Hematopoietic multipotent progenitor cell (in vitro differentiated cells): Measurements from ENCODE around the gene COG7. TPM values are rescaled to one million over a fixed set of nuclear protein-coding genes. Genes with fewer than 3 reads are reported as not detected.
"Not testable (repeated sequence)": the region's sequence is repeated elsewhere in the genome, so short reads cannot be mapped to it uniquely, and the experiment has no call there.

Source experiments
- DNase-seq, 3 donors: peaks; one replicate each; pipeline ENCODE4 v3.0.0-alpha.2; 2011 to 2015; ENCODE audit warnings: low read depth in 2 of 3, low spot score in 2 of 3
- total RNA-seq: library from RNA; depleted of rRNA; stranded (reverse); fragments of >200 nt; gene quantifications from one replicate; pipeline ENCODE4 v1.2.3, GENCODE V29; 2012

The COG7 gene
- total RNA-seq, 1 donor: 28.0 TPM

DNA sequence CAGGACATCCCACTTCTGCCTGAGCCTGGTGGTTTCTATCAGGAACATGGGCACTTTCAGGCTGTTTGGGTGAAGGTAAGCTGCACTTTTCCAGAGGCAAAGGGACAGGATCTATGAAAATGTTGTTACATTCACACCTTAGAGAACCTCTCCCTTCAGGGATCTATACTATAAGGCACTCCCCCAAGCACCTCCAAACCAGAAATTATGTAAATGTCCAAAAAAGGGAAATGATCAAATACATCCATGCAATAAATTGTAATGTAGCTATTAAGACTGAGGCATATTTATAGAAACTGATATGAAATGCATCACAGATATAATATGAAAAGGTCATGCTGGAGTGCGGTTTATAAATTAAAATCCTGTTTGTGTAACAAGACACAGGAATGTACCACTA lies 23.3 kb upstream of the COG7 start:
- no peak for DNase-seq

DNA sequence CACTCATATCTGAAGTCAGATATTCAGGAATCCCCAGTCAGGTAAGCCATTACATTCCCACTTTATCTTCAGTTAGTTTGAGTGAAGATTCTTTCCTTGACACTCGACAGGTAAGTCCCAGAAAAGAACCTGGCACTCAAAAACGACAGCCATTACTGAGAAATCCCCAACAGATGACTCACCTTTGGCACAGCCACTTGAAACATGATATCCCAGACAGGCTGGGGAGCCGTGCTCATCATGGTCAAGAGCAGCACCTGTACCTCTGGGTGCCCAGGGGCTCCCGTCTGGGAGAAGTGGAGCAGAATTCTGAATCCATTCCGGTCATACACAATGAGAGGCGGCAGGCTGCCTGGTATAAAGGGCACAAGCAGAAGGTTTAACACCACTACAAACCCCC lies 16.8 kb upstream of the COG7 start:
- no peak for DNase-seq

DNA sequence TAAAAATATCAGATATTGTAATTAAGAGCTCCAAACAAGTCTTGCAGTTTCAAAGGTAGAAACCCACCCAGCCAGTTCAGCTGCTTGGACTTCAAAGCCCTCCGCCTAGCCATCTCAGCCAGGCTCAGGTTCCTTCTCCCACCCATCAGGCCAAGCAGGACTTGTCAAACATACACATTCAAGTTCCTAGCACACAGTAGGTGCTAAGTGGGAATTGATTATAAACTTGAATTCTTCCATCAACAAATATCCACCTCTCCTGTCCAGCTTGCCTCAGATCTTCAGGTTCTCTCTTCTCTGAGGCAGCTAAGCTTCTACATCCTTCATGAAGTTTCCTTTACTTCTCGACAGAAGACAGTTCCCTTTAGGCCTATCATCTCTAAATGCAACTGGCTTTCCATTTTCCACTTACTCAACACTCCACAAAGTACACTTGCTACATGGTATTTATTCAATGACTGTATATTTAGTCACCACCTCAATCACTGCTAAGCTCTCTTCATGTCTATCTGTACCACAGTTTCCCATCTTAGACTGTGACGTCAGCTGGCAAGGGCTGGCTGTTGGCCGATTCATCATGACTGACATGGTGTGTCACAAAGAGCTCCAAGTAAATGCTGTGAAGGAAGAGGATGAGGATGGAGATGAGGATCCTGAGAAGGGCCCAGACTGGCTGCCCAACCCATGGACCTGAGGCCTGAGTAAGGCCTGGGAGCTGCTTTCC lies 13.3 kb upstream of the COG7 start:
- DNase-seq: no peak

DNA sequence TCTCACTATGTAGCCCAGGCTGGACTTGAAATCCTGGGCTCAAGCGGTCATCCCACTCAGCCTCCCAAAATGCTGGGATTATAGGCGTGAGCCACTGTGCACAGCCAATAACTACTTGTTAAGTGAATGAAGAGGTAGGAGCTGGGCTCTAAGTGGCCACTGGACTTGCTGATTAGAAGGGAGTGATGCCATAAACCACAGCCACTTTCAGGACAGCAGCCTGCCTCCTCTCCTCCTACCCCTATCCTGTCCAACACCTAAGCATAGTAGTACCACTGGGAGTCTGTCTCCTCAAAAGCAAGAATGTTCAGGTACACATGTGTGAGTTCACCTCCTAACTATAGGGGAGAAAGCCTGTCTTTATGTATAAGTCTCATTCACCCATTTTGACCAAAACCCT lies 12.2 kb upstream of the COG7 start:
- no peak for DNase-seq

DNA sequence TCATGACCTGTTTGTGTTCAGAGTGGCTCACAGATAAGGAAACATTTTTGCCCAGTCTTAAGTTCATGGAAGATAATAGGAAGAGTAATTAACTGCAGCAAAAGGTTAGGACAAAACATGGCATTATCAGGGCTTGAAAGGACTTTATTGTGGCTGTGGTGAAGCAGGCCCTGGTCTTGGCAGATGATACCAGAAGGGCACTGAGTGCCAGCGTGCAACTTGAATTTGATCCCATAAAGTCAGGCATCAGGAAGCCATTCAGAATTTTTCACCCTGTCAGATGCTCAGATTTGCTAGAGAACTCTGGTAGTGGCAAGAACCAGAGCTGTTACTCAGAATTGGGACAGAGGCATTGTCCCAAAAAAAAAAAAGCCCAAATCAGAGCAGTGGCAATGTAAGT lies 11.2 kb upstream of the COG7 start:
- no peak for DNase-seq

DNA sequence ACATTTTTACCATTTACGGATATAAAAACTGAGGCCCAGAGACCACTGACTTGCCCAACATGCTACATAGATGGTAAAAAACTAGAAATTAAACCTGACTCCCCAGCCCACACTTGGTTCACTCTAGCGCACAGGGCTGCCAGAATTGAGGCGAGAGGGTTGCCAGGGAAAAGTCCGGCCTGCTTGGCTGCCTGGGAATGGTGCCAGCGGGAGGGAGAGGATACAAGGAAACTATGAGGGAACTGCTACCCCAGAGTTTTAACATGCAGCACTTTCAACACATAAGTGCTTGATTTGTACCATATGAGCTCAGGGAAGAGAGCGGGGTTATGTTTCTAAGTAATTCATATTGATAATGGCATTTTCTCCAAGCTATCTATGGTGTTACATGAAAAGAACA lies 10.0 kb upstream of the COG7 start:
- DNase-seq: not testable (repeated sequence)

DNA sequence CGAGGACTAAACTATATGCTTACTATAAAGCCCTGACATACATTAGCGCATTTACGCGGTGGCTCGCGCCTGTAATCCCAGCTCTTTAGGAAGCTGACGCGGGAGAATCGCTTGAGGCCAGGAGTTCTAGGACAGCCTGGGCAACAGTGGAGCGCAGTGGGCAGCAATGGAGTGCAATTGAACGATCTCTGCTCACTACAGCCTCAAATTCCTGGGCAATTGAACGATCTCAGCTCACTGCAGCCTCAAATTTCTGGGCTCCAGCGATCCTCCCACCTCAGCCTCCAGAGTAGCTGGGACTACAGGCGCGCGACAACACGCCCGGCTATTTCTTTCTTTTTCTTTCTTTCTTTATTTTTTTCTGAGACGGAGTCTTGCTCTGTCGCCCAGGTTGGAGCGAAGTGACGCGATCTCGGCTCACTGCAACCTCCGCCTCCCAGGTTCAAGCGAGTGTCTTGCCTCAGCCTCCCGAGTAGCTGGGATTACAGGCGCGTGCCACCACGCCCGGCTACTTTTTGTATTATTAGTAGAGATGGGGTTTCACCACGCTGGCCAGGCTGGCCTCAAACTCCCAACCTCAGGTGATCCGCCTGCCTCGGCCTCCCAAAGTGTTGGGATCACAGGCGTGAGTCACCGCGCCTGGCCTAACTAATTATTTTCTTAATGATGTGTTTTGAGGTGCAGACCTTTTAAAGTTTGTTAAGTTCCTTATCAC lies 506 bp upstream of the COG7 start:
- DNase-seq: no peak

DNA sequence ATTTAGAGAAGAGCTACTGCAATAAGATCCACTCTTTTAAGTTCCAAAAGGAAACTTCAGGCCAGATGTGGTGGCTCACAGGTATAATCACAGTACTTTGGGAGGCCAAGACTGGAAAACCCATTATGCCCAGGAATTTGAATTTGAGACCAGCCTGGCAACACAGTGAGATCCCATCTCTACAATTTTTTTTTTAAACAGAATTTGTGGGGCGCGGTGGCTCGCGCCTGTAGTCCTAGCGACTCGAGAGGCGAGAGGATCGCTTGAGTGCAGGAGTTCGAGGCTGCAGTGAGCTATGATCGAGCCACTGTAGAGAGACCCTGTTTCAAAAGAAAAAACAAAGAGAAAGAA lies 793 bp downstream of the COG7 start:
- DNase-seq: no peak

DNA sequence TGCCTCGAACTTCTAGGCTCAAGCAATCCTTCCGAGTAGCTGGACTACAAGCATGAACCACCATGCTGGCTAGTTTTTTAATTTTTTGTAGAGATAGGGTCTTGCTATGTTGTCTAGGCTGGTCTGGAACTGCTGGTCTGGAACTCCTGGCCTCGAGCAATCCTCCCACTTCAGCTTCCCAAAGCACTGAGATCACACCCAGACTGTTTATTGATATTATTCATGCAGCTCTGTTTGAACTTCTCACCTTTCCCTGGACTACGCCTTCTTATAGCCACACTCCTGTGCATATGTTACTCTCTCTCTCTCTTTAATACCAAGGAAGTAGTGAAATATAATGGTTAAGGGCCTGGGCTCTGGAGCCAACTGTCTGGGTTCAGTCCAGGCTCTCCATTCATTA lies 4.6 kb downstream of the COG7 start:
- DNase-seq: no peak

DNA sequence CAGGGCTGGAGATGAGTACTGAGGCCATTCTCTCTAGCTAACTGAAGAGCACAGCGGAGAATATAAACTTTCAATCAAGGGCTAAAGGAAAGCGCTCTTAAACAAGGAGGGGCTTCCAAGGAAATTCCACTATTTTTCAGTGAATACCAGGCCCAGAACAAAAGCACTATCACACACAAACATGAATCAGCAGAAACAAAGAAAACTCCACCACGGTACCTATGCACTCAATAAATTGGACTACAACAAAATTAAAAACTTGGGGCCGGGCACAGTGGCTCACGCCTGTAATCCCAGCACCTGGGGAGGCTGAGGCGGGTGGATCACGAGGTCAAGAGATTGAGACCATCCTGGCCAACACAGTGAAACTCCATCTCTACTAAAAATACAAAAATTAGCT lies 15.4 kb downstream of the COG7 start:
- DNase-seq: not testable (repeated sequence)

DNA sequence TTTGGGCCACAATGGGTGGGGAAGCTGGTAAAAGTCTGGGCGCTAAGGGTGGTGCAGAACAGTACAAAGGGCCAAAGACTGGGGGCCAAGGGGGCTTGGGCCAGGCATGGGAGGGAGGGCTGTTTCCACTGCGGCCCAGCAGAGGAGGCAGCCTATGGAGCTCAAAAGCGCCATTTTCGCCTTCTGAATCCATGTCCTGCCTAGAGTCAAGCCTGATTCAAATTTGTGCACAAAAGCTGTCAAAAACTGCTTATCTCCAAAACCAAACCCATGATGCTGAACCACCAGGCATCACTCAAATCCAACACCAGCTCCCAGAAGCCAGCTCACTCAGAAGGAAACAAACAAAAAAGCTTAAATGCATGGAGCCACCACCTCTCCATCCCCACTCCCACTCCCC lies 16.0 kb downstream of the COG7 start:
- no peak for DNase-seq

DNA sequence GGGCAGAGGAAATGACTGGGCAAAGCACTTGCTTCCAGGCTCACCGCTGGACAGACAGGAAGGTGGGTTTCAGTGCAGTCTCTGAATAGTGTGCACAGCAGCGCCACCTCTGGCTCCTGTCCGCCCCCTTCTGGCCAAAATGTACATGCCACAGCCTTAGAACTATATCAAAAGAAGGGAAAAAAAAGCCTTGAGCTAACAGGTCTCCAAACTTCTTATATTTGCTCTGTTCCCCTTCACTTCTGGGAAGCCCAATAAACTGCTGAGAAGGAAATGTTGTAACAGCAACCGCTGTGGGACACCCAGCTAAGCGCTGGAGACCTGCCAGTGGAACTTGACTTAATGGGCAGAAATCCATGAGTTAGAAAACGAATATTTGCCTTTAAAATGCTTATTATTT lies 17.5 kb downstream of the COG7 start:
- DNase-seq: peak; percentile 24 to 75 (median 74)

DNA sequence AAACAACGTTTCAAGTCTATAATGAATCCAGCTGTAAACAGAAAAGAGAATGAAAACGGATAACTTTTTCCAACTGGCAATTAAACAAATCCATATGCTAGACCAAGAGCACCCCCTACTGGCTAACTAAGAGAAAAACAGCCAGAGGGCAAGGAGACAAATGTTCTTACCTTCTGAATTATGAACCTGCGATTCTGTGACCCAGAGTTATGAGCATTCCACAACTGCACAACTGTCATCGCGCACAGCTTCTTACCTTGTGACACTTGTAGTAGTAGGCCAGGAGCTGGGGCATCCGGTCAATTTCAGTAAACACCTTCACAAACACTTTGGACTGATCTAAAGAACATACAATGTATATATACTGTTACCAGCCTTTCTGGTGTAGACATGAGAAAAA lies 18.6 kb downstream of the COG7 start:
- DNase-seq: peak; percentile 33 to 85 (median 51)

DNA sequence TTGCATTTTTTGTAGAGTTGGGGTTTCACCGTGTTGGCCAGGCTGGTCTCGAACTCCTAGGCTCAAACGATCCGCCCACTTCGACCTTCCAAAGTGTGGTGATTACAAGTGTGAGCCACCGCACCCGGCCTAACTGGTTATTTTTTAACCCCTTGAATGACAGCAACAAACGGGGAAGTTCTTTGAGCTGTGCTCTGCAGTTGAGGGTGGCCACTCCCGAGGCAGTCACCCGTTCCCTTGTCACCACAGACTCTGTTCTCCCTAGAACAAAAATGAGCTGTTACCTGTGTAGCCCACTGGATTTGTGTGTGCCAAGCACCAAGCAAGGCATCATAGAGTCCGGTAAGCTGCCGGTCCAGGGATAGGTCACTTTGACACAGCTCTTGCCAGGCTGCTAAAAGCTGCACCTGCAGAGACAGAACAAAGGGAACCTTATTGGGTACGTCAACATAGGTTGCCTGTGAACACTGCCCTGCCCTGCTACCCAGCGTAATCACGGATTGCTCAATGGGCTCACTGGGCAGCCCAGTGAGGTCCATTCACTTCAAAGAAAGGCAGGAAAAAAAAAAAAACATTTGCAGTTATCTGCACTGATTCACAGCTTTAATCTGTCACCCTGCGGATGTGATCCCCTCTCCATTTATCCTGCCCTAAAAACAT lies 19.6 kb downstream of the COG7 start:
- DNase-seq: no peak

DNA sequence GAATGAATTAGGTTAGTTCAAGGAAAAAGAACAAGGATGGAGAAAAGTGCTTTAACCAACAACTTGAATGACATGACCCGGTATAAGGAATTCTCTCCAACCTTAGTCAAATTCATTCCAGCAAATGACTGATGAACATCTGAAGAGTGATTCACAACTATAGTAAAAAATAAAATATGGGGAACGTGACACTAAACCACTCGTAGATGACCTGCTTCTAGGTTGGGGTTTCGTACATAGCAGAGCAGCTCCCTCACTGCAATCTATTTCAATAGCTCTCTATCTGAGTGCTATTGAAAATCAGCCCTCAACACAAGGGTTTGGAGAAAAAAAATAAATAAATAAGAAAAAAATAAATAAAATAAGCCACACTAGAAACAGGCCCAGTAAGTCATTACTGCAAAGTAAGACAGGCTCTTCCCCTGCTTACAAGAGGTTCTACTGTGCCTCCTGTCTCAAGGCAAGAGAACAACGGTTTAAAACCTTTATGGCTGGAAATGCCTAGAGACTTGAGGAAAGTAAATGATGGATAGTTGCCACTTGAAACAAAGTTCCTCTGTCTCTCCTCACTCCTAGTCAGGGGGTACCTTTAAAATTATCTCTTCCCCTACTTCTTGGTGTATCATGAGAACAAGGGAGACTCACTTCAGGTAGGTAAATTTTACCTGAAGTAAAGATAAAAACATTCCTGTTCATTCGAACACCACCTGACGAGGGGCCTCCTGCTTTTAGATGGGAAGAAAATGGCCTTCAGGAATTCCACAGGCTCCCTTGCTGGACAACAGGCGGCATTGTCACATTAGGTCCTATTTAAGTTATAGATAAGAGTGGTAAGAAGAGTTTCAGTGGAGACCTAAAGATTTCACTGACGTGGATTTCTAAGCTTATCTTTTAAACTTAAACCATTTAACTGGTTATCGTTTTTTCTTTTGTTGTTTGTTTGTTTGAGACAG lies 20.5 kb downstream of the COG7 start:
- DNase-seq: no peak

DNA sequence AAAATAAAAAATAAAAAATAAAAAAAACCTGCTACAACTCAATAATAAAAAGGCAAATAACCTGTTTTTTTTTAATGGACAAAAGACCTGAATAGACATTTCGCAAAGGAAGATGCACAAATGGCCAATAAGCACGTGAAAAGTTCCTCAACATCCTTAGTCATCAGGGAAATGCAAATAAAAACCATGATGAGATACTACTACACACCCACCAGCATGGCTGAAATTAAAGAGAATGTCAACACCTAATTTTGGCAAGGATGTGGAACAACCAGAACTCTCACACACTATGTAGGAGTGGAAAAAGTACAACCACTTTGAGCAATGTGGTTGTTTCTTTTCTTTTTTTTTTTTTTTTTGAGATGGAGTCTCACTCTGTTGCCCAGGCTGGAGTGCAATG lies 24.6 kb downstream of the COG7 start:
- no peak for DNase-seq

DNA sequence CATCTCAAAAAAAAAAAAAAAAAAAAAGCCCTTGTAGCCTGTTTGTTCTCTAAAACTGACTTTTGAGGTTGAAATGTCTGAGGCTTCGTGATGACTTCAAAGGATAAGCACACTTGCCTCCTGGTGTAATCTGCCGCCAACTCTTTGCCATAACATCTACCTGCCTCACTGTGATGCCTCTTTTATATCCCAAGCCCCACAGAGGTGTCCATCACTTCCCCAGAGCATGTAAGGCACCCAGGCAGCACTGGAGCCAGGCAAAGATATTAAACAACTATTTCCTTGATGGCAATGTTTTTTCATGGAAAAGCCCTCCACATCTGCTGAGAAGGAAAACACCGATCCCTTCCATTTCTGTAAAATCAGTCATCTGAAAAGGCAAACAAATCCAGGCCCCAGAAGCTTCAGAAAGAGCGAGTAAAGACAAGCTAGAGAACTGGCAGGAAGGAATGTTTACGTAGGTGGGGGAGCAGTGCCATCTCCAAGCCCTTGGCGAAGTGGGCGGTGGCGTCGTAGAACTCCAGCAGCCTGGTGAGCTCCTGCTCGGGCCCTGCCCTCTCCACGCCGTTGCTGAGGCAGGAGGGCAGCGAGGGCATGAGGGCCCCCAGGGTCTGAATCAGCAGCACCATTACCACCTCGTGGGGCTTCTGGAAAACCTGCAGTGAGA lies 28.6 kb downstream of the COG7 start:
- DNase-seq: no peak

DNA sequence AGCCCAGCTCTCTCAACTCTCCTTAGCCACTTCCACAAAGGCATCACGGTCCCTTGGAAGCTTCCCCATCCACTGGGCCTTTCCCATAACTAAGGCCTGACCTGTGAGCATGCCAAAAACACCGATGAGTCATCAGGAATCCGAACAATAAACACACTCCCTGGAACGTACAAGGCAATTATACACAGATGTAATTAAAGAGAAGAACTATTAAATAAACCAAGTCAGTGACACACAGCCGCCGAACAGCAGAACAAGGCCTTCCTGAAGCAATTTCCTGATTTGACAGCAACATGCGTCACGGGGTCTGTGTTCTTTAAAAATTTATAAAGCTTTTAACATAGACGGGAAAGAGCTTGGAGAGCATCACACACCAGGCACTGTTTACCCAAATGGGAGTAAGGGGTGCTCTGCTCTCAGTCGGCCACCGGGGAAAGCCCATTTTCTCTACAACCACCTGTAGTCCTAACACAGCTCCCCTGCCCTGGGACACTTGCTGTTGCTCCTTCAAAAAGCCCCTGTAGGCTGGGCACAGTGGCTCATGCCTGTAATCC lies 29.4 kb downstream of the COG7 start:
- no peak for DNase-seq

DNA sequence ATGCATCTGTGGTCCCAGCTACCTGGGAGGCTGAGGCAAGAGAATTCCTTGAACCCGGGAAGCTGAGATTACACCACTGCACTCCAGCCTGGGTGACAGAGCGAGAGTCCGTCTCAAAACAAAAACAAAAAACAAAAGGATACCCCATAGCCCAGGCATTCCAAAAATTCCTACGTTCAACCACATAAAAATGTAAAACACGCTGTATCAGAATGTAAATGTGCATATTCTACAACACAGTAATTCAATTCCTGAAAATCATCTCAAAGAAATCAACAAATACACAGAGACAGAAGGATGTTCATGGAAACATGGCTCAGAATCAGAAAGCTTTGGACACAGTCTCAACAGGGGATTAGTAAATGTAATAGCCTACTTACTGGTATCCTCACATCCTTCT lies 33.0 kb downstream of the COG7 start:
- no peak for DNase-seq

DNA sequence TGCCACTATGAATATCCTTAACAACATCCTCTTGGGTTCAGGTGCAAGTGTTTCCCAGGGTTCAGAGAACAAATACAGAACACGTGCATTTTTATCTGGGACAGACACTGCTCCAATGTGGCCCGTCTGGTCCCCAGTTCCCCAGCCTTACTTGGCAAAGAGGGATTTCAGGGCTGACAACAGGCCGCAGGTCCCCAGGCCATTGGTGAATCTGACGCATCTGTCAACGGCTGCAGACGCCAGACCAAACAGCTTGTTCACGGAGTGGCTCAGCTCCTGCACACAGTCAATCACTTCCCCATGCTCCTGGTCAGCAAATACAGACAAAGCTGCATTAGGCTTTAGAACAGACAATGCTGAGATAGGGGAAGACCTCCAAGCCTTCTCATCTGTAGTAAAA lies 36.2 kb downstream of the COG7 start:
- DNase-seq: no peak
